Right renal pelvis (tissue), 4 donors: ENCODE results near the gene PRKCZ. TPM values are rescaled to one million over a fixed set of nuclear protein-coding genes. Genes with fewer than 3 reads are reported as not detected.
"Not testable (repeated sequence)": the region's sequence is repeated elsewhere in the genome, so short reads cannot be mapped to it uniquely, and the experiment has no call there.

Experiments used
- DNase-seq, 4 donors: peaks; one replicate each; pipeline ENCODE4 v3.0.0-alpha.2; 2013; ENCODE audit warnings: low read depth in 4 of 4, low spot score in 3 of 4, missing footprints in 1 of 4
- polyA plus RNA-seq, 4 donors: library from polyadenylated mRNA; unstranded; fragments of 120-200 nt; gene quantifications; one replicate each; pipeline ENCODE4 v1.2.1, GENCODE V29; 2013; ENCODE audit not compliant: insufficient read length in 4 of 4

The PRKCZ gene
- polyA plus RNA-seq, 4 donors = 32.8 to 37.0 (median 34.0) TPM

GRCh38 chr1:2130156-2130555 is 79.9 kb downstream of the PRKCZ start:
- no peak for DNase-seq

GRCh38 chr1:2130871-2131289 is 80.7 kb downstream of the PRKCZ start:
- no peak for DNase-seq

- DNase-seq = peak in 1 of 4 donors; percentile 41
Observed at GRCh38 chr1:2132222-2133038, 82.2 kb downstream of the PRKCZ start.

DNA sequence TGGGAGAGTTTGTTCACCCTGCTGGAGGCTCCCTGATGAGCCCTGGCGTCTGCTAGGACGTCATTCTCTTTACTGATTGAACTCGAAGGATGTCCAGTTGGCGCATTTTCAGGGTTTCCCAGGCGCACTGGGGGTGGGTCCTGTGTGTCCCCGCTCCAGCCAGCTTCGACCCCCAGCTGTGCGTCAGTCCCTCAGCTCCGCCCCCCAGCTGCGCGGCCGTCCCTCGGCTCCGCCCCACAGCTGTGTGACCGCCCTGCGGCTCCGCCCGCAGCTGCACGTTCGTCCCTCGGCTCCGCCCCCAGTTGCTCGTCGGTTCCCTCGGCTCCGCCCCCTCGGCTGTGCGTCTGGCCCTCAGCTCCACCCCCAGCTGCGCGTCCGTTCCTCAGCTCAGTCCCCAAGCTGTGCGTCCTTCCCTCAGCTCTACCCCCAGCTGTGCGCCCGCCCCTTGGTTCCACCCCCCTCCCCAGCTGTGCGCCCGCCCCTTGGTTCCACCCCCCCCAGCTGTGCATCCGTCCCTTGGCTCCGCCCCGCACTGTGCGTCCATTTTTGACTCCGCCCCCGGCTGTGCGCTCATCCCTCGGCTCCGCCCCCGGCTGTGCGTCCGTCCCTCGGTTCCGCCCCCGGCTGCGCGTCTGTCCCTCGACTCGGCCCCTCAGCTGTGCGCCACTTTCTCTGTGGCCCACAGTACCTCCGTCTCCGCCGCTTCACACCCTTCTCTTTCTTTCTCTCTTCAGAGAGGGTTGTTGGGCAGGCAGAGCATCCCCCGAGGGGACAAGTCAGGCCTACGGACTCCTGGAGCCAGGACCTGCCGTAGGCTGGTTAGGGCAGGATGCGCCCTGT is 83.0 kb downstream of the PRKCZ start:
- DNase-seq = peak; percentile 90 to 95 (median 93)

DNA sequence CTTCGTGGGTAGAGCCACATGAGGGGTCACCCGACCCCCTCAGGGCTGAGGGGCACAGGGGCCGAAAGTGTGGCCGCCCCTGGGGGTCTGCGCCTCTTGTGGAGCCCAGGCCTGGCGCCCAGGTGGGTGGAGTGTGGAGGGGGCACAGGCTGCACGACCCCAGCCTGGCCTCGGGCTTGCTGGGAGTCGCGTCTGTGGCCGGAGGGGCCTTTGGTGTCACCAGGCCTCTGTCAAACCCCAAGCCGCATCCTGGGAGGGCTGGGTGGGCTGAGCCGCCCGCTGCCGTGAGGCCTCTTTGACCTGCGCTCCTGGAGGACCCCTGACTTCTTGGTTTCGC is 83.6 kb downstream of the PRKCZ start:
- DNase-seq = no peak

DNA sequence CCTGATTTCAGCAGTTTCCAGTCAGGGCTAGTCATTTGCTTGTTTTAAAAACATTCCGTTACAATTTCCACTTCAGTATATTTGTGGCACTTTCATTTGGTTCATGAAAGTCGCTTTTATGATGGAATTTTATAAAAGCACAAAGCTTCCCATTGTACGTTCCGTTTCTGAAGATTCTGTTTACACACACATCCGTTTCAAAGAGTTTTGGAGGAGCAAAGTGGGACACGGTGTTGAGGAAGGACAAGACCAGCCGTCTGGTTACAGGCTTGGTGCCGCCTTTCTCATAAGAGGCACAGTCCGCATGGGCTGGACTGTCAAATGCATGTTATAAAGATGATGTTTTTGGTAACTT is 84.0 kb downstream of the PRKCZ start:
- DNase-seq = no peak

- DNase-seq = no peak
Observed at GRCh38 chr1:2134621-2135307, 84.6 kb downstream of the PRKCZ start.

GRCh38 chr1:2135441-2135841 is 85.2 kb downstream of the PRKCZ start:
- DNase-seq = peak in 3 of 4 donors; percentile 59 to 76 (median 71)

DNA sequence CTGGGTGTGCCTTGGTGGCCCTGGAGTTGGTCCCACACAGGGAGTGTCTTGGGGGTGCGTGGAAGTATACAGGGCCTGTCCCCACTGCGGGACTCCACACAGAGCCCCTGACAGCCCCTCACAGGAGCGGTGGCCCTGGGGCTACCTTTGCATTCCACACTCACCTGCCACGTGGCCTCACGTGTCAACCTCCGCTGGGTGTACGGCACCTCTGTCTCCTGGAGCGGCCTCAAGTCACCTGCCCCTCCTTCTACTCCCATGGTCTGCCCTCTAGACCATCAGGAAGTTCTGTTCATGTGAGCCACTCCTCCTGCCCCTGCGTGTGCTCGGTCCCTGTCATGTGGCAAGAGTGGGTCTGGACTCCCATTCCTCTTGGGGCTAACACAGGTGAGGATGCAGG is 85.7 kb downstream of the PRKCZ start:
- DNase-seq = no peak

GRCh38 chr1:2136386-2137235 is 86.4 kb downstream of the PRKCZ start:
- no peak for DNase-seq

GRCh38 chr1:2137257-2138121 is 87.3 kb downstream of the PRKCZ start:
- no peak for DNase-seq

DNA sequence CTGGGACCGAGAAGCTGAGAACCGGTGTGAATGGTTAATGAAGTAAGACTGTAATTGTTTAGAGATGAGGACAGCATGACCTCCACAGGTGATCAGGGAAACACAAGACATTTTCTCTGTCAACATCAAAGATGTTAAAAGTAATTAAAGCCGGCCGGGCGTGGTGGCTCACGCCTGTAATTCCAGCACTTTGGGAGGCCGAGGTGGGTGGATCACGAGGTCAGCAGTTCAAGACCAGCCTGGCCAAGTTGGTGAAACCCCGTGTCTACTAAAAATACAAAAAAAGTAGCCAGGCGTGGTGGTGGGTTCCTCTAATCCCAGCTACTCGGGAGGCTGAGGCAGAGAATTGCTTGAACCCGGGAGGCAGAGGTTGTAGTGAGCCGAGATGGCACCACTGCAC is 88.9 kb downstream of the PRKCZ start:
- not testable (repeated sequence) for DNase-seq

- no peak for DNase-seq
Observed at GRCh38 chr1:2141025-2141424, 90.8 kb downstream of the PRKCZ start.

DNA sequence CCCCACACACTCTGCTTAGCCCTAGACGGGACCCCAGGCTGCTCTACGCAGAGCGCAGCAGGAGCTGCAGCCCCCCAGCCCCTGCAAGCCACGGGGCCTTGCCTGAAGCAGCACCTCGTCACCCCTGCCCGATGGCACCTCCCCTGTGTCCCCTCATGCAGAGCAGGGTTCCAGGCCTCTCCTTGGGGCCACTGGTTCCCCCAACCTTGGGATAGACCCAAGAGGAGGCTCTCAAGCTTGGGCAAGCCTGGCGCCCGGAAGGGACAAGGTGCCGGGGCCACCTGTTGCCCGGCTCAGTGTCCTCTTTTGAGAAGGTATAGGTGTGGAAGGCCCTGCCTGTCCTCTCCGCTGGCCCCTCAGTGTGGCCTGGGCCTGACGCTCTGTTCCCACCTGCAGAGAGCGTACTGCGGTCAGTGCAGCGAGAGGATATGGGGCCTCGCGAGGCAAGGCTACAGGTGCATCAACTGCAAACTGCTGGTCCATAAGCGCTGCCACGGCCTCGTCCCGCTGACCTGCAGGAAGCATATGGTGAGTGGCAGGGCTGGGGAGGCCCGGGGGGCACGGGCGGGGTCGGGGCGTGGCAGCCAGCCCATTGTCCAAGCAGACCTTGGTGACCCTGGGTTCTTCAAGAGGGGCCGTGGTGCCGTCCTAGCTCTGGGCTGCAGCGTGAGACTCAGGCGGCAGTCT is 93.7 kb downstream of the PRKCZ start:
- no peak for DNase-seq

DNA sequence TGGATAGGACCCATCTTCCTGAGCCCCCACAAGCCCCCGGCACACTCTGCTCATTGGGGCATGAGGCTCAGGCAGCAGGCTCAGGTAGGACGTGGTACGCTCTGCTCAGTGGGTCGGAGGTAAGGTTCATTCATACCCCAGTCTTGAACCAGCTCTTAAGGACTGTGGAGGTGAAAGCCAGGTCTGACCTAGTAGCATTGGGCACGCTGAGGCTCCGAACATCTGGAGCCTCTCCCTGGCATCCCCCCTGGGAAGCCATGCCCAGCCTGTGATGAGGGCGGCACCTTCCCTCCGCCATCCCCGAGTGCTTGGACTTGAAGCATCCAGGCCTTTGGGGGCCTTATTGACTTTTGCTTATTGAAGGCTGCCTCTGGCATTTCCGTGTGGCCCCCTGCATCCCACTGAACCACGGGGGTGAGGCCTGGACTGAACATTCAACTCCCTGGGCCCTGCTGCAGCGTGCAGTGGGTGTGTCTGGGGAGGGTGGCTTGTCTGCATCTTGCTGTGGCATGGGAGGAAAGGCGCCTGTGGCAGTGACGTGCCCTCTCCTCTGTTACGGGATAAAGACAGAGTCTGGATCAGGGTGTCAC is 94.4 kb downstream of the PRKCZ start:
- no peak for DNase-seq

GRCh38 chr1:2145946-2146835 is 96.0 kb downstream of the PRKCZ start:
- DNase-seq = no peak

DNA sequence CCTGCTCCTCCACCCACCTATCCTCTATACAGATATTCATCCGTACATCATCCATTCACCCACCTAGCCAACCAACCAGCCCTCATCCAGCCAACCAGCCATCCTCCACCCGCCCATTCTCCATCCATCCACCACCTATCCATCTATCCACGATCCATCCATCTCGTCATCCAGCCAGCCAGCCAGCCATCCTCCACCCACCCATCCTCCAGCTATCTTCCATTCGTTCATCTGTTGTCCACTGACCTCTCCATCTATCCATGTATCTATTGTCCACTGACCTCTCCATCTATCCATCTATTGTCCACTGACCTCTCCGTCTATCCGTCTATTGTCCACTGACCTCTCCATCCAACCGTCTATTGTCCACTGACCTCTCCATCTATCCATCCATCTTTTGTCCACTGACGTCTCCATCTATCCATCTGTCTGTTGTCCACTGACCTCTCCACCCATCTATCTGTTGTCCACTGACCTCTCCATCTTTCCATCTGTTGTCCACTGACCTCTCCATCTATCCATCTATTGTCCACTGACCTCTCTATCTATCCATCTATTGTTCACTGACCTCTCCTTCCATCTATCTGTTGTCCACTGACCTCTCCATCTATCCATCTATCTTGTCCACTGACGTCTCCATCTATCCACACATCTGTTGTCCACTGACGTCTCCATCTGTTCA is 96.8 kb downstream of the PRKCZ start:
- DNase-seq = no peak
